K562 (cell line): ENCODE measurements around the gene DNASE1L3. TPM values are rescaled to one million over a fixed set of nuclear protein-coding genes. Genes with fewer than 3 reads are reported as not detected.

Experiments
- ATAC-seq: fragments of 200-7000 bp; cut with Tn5 transposase; 3 replicates; pipeline ENCODE4 v1.9.1; 2020; ENCODE audit warnings: moderate library complexity
- BruUV-seq: library from RNA; stranded (reverse); fragments of 400-500 nt; replicated peaks from 2 replicates; lab custom pipeline; 2021; lab: Mats Ljungman, UMichigan
- CTCF ChIA-PET: fragments of 300-600 bp; formaldehyde crosslinking; extraction: SDS; loops from one replicate; lab custom pipeline; 2021; ENCODE audit warnings: low intra/inter-chr PET ratio; lab: Yijun Ruan, JAX
- POLR2A ChIA-PET: fragments of 300-600, 350-650 bp; sonication (Branson Sonifier 250); formaldehyde crosslinking; extraction: SDS; loops from one replicate; lab custom pipeline; 2021; ENCODE audit warnings: antibody characterized with exemption, inconsistent platforms; lab: Yijun Ruan, JAX
- DNase-seq, 4 experiments: peaks; one replicate each; pipeline versions ENCODE4 v3.0.0 to v3.0.0-alpha.2; 2011 to 2018; ENCODE audit warnings: low spot score in 3 of 4, mixed read lengths in 3 of 4; ENCODE audit errors: extremely low read depth in 1 of 4
- FAIRE-seq: peaks from 2 replicates; lab custom pipeline; 2011; peaks lifted over from hg19 to GRCh38; lab: Jason Lieb, UNC
- H2AFZ ChIP-seq: 2 replicates; pipeline ENCODE4 v1.6.0; 2011; ENCODE audit warnings: low read depth, low read length, control low read depth, inconsistent platforms
- H3K27ac ChIP-seq: fragments of 200-600 bp; 3 replicates; pipeline ENCODE4 v1.8.0; 2011; ENCODE audit warnings: low read depth, mild to moderate bottlenecking, control low read depth, inconsistent platforms, low read length, moderate library complexity, mixed read lengths; ENCODE audit errors: extremely low read depth
- H3K27me3 ChIP-seq, 2 experiments: fragments of 300-600 bp in 1 of 2; 2 replicates in 1 of 2; 3 replicates in 1 of 2; pipeline versions ENCODE4 v1.6.0 to v1.8.0; 2011; ENCODE audit warnings: inconsistent platforms in 2 of 2, low read length in 2 of 2, mild to moderate bottlenecking in 1 of 2, mixed read lengths in 1 of 2, moderate library complexity in 1 of 2; ENCODE audit not compliant: control insufficient read depth in 2 of 2, insufficient read depth in 2 of 2
- H3K36me3 ChIP-seq: fragments of 300-600 bp; 3 replicates; pipeline ENCODE4 v1.8.0; 2011; ENCODE audit warnings: mild to moderate bottlenecking, low read length, inconsistent platforms; ENCODE audit not compliant: control insufficient read depth, insufficient read depth
- H3K4me1 ChIP-seq, 2 experiments: fragments of 200-600 bp in 1 of 2; replicated peaks in 1 of 2; 2 replicates in 1 of 2; 3 replicates in 1 of 2; pipeline versions ENCODE4 v1.5.1 to v1.8.0; 2011; ENCODE audit warnings: inconsistent platforms in 2 of 2, low read length in 2 of 2, mild to moderate bottlenecking in 1 of 2, mixed read lengths in 1 of 2, moderate library complexity in 1 of 2; ENCODE audit not compliant: control insufficient read depth in 2 of 2, insufficient read depth in 2 of 2
- H3K4me2 ChIP-seq: 2 replicates; pipeline ENCODE4 v1.6.1; 2011; ENCODE audit warnings: low read length, control low read depth, inconsistent platforms, mixed read lengths; ENCODE audit not compliant: insufficient read depth
- H3K4me3 ChIP-seq: fragments of 200-600 bp; sonication (generic), shearing (Covaris generic); 2 replicates; pipeline ENCODE4 v1.5.1; 2016; ENCODE audit warnings: control low read depth, inconsistent platforms
- H3K79me2 ChIP-seq: fragments of 200-600 bp; 3 replicates; pipeline ENCODE4 v1.8.0; 2011; ENCODE audit warnings: low read length, inconsistent platforms; ENCODE audit not compliant: control insufficient read depth, insufficient read depth
- H3K9ac ChIP-seq, 2 experiments: 2 replicates each; pipeline versions ENCODE4 v1.6.0 to v1.6.1; 2011; ENCODE audit warnings: low read depth in 2 of 2, low read length in 2 of 2, control low read depth in 1 of 2, inconsistent platforms in 1 of 2, mild to moderate bottlenecking in 1 of 2, mixed read lengths in 1 of 2; ENCODE audit not compliant: insufficient read depth in 1 of 2
- H3K9me1 ChIP-seq: one replicate; pipeline ENCODE4 v1.6.0; 2011; ENCODE audit warnings: inconsistent platforms, mild to moderate bottlenecking, low read length, moderate library complexity; ENCODE audit not compliant: control insufficient read depth, insufficient read depth
- H3K9me3 ChIP-seq: replicated peaks from 2 replicates; pipeline ENCODE4 v1.5.1; 2011; ENCODE audit warnings: low read depth, low read length, inconsistent platforms; ENCODE audit not compliant: control insufficient read depth, insufficient read depth
- H4K20me1 ChIP-seq: replicated peaks from 2 replicates; pipeline ENCODE4 v1.6.1; 2011; ENCODE audit warnings: low read length, inconsistent platforms, mixed read lengths; ENCODE audit not compliant: control insufficient read depth, insufficient read depth
- BCOR ChIP-seq: fragments of 450-650 bp; IDR thresholded peaks from 2 replicates; pipeline ENCODE4 v1.6.1; 2016
- BRD9 ChIP-seq: fragments of 450-650 bp; IDR thresholded peaks from 2 replicates; pipeline ENCODE4 v1.6.1; 2018; ENCODE audit warnings: low read depth; ENCODE audit not compliant: partially characterized antibody
- MAFG ChIP-seq: fragments of 450-650 bp; conservative IDR thresholded peaks from 2 replicates; pipeline ENCODE4 v1.6.1; 2016; ENCODE audit warnings: missing genetic modification characterization, missing compliant biosample characterization
- RCOR1 ChIP-seq, 2 experiments: IDR thresholded peaks; 2 replicates each; pipeline ENCODE4 v1.6.1; 2012; ENCODE audit warnings: low read depth in 2 of 2, low read length in 2 of 2, borderline replicate concordance in 1 of 2, improper control_type of control experiment in 1 of 2
- SP2 ChIP-seq: IDR thresholded peaks from 2 replicates; pipeline ENCODE4 v1.6.1; 2011; ENCODE audit warnings: mild to moderate bottlenecking, low read depth, low read length, moderate library complexity; ENCODE audit not compliant: poor library complexity, severe bottlenecking; ENCODE audit errors: extremely low read depth
- WGBS: fragments of 100-300 bp; shearing (Covaris generic); methylation state at CpG from one replicate; pipeline ENCODE4 v1.1.6; 2016; ENCODE audit warnings: low coverage, mixed read lengths; ENCODE audit not compliant: insufficient coverage; ENCODE audit errors: missing lambda C conversion rate; 5-methylcytosine and 5-hydroxymethylcytosine counted together
- in situ Hi-C: fragments of 300-500 bp; cut with MboI; formaldehyde crosslinking; loops from 4 replicates; pipeline ENCODE4 v1.15.0; 2018; ENCODE audit warnings: inconsistent platforms, mixed read lengths
- intact Hi-C: fragments of 100-400 bp; cut with micrococcal nuclease; formaldehyde crosslinking; loops from 2 replicates; pipeline ENCODE4 v1.14.2; 2022
- polyA plus RNA-seq, 8 experiments: library from polyadenylated mRNA; depleted of rRNA in 4 of 8; stranded (reverse) in 5 of 8; unstranded in 3 of 8; fragments of >200 nt; fragmentation: Nextera tagmentation in 2 of 8; fragmentation: Illumina TruSeq in 1 of 8; extraction: Ambion mirVana in 2 of 8; extraction: Trizol in 1 of 8; gene quantifications; 2 replicates each; pipeline versions ENCODE4 v1.2.1 to v1.2.3, GENCODE V29; 2011 to 2014; ENCODE audit warnings: inconsistent platforms in 1 of 8, missing spikeins in 1 of 8
- total RNA-seq, 7 experiments: library from RNA; depleted of rRNA in 6 of 7; stranded (reverse); fragments of >200 nt in 6 of 7; fragmentation: Illumina TruSeq in 2 of 7; extraction: Trizol in 2 of 7; gene quantifications; 2 replicates each; pipeline versions ENCODE4 v1.2.1 to v1.2.3, GENCODE V29; 2011 to 2021; ENCODE audit warnings: low replicate concordance in 1 of 7
- TF ChIP-seq, protein P1 (sequence below): sonication (generic); formaldehyde crosslinking; IDR thresholded peaks from 2 replicates; pipeline ENCODE4 v1.8.1; 2022; ENCODE audit warnings: missing genetic modification reagents

The DNASE1L3 gene
- total and polyA plus RNA-seq, 9 of the 15 experiments (the other 6 are each of a cell fraction or from before 2014, with no cell fraction given): 0.06 TPM; not detected in 8

DNA sequence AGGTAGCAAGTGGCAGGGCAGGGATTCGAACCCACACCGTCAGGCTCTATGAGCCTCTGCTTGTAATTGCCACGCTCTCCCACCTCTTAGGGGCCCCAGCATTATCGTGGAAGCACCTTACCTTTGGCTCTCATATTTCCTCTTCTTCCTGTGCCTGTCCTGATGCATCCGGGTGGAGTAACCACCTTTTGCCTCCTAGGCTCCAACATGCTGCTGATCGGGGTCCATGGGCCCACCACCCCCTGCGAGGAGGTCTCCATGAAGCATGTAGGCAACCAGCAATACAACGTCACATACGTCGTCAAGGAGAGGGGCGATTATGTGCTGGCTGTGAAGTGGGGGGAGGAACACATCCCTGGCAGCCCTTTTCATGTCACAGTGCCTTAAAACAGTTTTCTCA is 40.4 kb downstream of the DNASE1L3 start:
- no peaks in the 10 kb centered on the region; the same call in 1 of the 2 replicates for H3K9me3 ChIP-seq
- 72% methylated on average over 10 of the region's 11 CpGs for WGBS
- peaks cover 32% of the 10 kb centered on the region; the same call in 2 of the 3 replicates for H3K36me3 ChIP-seq
- H3K79me2 ChIP-seq: no peaks in the 10 kb centered on the region
- CTCF ChIA-PET: no interaction called here
- no peak overlapping the region; a peak in 1 of 4 replicates for H3K9ac ChIP-seq
- no peak overlapping the region for H3K27ac ChIP-seq
- in situ Hi-C loops: loop anchor here (25.0 kb wide), 1 partner anchor 158 kb away; the partner anchor contains the start of gene FLNB
- POLR2A ChIA-PET: no interaction called here
- ATAC-seq (no peak), DNase-seq (no peak), FAIRE-seq (no peak)
- no peak overlapping the region for H3K4me3 ChIP-seq
- no peak overlapping the region for H2AFZ ChIP-seq
- H3K9me1 ChIP-seq: peaks cover 5% of the 10 kb centered on the region
- TF ChIP-seq, protein P1, sequence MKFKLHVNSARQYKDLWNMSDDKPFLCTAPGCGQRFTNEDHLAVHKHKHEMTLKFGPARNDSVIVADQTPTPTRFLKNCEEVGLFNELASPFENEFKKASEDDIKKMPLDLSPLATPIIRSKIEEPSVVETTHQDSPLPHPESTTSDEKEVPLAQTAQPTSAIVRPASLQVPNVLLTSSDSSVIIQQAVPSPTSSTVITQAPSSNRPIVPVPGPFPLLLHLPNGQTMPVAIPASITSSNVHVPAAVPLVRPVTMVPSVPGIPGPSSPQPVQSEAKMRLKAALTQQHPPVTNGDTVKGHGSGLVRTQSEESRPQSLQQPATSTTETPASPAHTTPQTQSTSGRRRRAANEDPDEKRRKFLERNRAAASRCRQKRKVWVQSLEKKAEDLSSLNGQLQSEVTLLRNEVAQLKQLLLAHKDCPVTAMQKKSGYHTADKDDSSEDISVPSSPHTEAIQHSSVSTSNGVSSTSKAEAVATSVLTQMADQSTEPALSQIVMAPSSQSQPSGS (CRISPR knock-in tag): no peak
- TF ChIP-seq BCOR (no peak), SP2 (no peak), RCOR1 (IDR thresholded peaks at IDR 0.05; ENCODE audit: borderline replicate concordance in 1 of 2, low read depth in 2 of 2, low read length in 2 of 2) (no peak), BRD9 (no peak), MAFG (no peak)
- TF ChIP-seq, all 486 proteins: peak for 0
- Histone ChIP-seq H3K27me3 (no peaks in the 10 kb centered on the region), H3K4me2 (no peak overlapping the region), H3K4me1 (peaks cover 29 to 39% of the 10 kb centered on the region in 2 experiments), H4K20me1 (no peaks in the 10 kb centered on the region)
- no TSS peak for BruUV-seq
- intact Hi-C loops: loop anchor here (10.0 kb wide), 1 partner anchor 306 kb away; no protein-coding TSS in a partner anchor
